PFSK-1 (cell line): ENCODE results near the gene CCNYL1.

Source experiments
- FOXP2 ChIP-seq: optimal IDR thresholded peaks from 2 replicates; pipeline ENCODE3; 2011; ENCODE audit warnings: borderline replicate concordance, control low read depth, inconsistent platforms; ENCODE audit not compliant: insufficient read depth; ENCODE audit errors: extremely low read length, extremely low read depth
- POLR2AphosphoS5 ChIP-seq: IDR thresholded peaks from 2 replicates; pipeline ENCODE4 v1.6.1; 2012; ENCODE audit warnings: low read depth, mild to moderate bottlenecking, control low read depth, low read length, moderate library complexity
- SIN3A ChIP-seq: IDR thresholded peaks from 2 replicates; pipeline ENCODE4 v1.6.1; 2012; ENCODE audit warnings: mild to moderate bottlenecking, low read length, moderate library complexity, borderline replicate concordance; ENCODE audit not compliant: insufficient read depth
- TAF1 ChIP-seq: IDR thresholded peaks from 2 replicates; pipeline ENCODE4 v1.6.1; 2012; ENCODE audit warnings: low read length, control low read depth, borderline replicate concordance; ENCODE audit not compliant: insufficient read depth

DNA sequence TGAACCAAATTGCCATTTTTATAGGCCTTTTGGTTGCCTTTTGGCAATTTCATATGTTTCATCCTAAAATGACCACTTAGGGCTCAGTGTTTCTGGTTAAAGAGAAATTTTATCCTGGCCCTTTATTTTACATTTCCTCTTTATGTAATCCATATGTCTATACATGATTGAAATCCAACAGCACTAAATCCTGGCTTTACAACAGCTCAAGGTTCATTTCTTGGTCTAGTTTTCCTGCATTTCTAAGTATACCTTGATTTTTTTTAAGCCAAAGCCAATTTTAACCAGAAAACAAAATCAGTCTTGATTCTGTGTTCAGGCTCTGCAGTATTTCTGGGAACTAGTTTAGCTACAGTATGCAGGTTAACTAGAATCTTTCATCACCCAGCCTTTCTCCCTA lies 46.6 kb downstream of the CCNYL1 start:
- no peak for TF ChIP-seq POLR2AphosphoS5
- TF ChIP-seq TAF1: no peak
- TF ChIP-seq FOXP2: no peak
- no peak for TF ChIP-seq SIN3A
